VCaP (cell line): ENCODE results near the gene EOGT.
A peak's percentile ranks its signal among the peaks of the same experiment; 100 is the strongest.

Experiments used
- H3K27ac ChIP-seq: fragments of 450-650 bp; 2 replicates; pipeline ENCODE4 v1.5.1; 2017
- TF ChIP-seq, protein P1 (sequence below): fragments of 450-650 bp; conservative IDR thresholded peaks from 2 replicates; pipeline ENCODE4 v1.5.1; 2017; ENCODE audit warnings: mild to moderate bottlenecking, moderate library complexity

EOGT gene

GRCh38 chr3:69005791-69006482, 7.5 kb downstream of the EOGT start:
- H3K27ac ChIP-seq, result no peak overlapping the region
- TF ChIP-seq, protein P1, sequence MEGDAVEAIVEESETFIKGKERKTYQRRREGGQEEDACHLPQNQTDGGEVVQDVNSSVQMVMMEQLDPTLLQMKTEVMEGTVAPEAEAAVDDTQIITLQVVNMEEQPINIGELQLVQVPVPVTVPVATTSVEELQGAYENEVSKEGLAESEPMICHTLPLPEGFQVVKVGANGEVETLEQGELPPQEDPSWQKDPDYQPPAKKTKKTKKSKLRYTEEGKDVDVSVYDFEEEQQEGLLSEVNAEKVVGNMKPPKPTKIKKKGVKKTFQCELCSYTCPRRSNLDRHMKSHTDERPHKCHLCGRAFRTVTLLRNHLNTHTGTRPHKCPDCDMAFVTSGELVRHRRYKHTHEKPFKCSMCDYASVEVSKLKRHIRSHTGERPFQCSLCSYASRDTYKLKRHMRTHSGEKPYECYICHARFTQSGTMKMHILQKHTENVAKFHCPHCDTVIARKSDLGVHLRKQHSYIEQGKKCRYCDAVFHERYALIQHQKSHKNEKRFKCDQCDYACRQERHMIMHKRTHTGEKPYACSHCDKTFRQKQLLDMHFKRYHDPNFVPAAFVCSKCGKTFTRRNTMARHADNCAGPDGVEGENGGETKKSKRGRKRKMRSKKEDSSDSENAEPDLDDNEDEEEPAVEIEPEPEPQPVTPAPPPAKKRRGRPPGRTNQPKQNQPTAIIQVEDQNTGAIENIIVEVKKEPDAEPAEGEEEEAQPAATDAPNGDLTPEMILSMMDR, result no peak

GRCh38 chr3:69005071-69005790, 8.3 kb downstream of the EOGT start:
- TF ChIP-seq, protein P1, result no peak
- H3K27ac ChIP-seq, result no peak overlapping the region

- TF ChIP-seq, protein P1, result no peak
- H3K27ac ChIP-seq, result no peak overlapping the region
Measured at GRCh38 chr3:69004138-69004537, 9.3 kb downstream of the EOGT start.

DNA sequence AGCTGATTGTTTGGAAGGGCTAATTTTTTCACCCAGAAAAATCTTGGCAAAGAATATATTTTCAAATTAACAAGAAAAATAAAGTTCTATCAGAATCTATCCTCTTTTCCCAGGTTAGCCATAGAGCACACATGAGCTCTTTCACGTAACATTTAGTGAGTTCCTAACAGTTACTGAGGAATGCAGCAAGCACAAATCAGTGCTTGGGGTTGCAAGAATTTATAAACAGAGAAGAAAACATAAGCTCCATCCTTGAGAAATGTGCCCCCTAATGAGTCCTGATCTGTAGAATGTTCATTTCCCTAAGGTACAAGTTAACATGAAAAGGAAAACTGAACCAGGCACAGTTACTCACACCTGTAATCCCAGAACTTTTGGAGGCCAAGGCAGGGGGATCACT, 13.9 kb downstream of the EOGT start:
- TF ChIP-seq, protein P1, result no peak

DNA sequence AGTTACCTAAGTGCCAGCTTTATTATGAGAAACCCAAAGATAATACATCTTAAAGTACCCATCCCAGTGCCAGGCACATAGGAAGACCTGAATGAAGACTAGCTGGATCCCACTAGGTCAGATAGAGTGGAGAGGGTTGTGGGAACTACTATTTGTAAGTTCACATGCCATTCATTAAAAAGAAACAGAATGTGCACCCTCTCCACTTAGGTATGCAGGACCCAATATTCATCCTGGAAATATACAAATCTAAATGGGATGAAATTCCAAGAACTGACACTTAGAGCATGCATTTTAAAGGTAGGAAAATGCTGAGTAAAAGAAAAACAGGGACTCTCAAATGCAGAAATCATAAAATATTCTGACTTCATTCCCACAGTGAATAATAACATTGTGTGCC, 14.3 kb downstream of the EOGT start:
- no peak overlapping the region for H3K27ac ChIP-seq
- TF ChIP-seq, protein P1, result no peak

More for the DNA sequence above, 13.9 kb downstream of the EOGT start:
- no peak overlapping the region for H3K27ac ChIP-seq

DNA sequence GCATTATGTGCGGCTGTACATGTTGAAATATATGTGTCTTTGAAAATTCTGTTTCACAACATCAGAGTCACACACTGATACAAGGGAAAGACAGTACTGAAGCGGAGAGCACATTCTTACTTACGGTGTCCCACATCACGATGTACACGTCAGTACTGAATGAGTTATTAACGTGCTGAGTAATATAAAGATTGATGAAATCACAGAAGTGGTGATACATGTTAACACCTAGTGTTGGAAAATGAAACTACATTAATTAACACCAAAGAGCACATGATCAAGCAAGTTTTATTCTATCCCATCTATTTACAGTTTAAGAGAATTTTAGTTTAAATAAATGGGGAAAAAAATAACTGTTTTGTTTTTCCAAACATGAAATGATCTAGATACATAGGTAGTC, 15.6 kb downstream of the EOGT start:
- no peak overlapping the region for H3K27ac ChIP-seq
- TF ChIP-seq, protein P1, result 0 out of 2 replicates have a peak, but pooled peaks have one; percentile 9

DNA sequence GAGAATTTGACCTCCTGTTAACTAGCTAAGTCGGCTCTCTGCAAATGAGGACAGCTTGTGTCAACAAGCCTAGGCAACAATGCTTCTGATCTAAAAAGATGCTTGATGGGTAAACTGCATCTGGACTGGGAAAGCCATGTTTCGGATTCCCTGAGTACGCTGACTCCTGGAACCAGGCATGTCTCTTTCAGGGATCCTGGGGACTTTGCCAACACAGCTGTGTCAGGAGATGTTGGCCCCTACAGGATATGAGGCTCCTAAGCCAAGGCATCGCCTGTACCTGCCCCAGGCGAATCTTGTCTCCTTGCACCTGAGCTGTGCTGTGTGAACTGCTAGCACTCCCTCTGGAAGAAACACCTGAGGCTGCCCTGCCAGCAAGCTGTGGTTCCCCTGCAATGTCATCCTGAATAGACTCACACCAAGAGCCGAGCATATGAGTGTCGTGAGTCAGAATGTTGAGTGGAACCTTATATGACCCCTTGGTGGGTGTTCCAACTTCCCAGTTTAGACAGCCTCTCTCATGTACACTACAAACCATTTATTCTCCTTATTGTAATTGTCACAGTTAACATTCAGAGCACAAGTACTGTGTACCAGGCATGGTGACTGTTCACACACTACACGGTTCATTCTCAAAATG, 17.0 kb downstream of the EOGT start:
- H3K27ac ChIP-seq, result no peak overlapping the region
- TF ChIP-seq, protein P1, result no peak
